ENCODE results near the gene MTA3. TPM values are rescaled to one million over a fixed set of nuclear protein-coding genes. Genes with fewer than 3 reads are reported as not detected.

Gene MTA3
- total RNA-seq, 1 donor: 34.1 TPM

- H3K4me3 ChIP-seq (ENCODE audit: low read depth, low read length): no peak overlapping the region
- no peak for DNase-seq (ENCODE audit: low read depth)
- TF ChIP-seq CTCF (IDR thresholded peaks at IDR 0.05; ENCODE audit: insufficient read depth, low read length): no peak
These were observed 128.6 kb downstream of the MTA3 start for GRCh38 chr2:42696987-42697386.

GRCh38 chr2:42698940-42699339 lies 130.5 kb downstream of the MTA3 start:
- DNase-seq (ENCODE audit: low read depth): no peak
- no peak for TF ChIP-seq CTCF (IDR thresholded peaks at IDR 0.05; ENCODE audit: insufficient read depth, low read length)
- no peak overlapping the region for H3K4me3 ChIP-seq (ENCODE audit: low read depth, low read length)

GRCh38 chr2:42706836-42707235 lies 138.4 kb downstream of the MTA3 start:
- no peak for TF ChIP-seq CTCF (IDR thresholded peaks at IDR 0.05; ENCODE audit: insufficient read depth, low read length)
- no peak overlapping the region for H3K4me3 ChIP-seq (ENCODE audit: low read depth, low read length)
- DNase-seq (ENCODE audit: low read depth): no peak

- DNase-seq (ENCODE audit: low read depth): no peak
- H3K4me3 ChIP-seq (ENCODE audit: low read depth, low read length): no peak overlapping the region
- TF ChIP-seq CTCF (IDR thresholded peaks at IDR 0.05; ENCODE audit: insufficient read depth, low read length): no peak
These were observed 139.7 kb downstream of the MTA3 start for GRCh38 chr2:42708179-42708578.

- H3K4me3 ChIP-seq (ENCODE audit: low read depth, low read length): no peak overlapping the region
- DNase-seq (ENCODE audit: low read depth): no peak
- no peak for TF ChIP-seq CTCF (IDR thresholded peaks at IDR 0.05; ENCODE audit: insufficient read depth, low read length)
These were observed 143.5 kb downstream of the MTA3 start for GRCh38 chr2:42711896-42712295.

- DNase-seq (ENCODE audit: low read depth): no peak
These were observed 144.5 kb downstream of the MTA3 start for GRCh38 chr2:42712934-42713333.

More at GRCh38 chr2:42712934-42713333, 144.5 kb downstream of the MTA3 start:
- TF ChIP-seq CTCF (IDR thresholded peaks at IDR 0.05; ENCODE audit: insufficient read depth, low read length): no peak
- H3K4me3 ChIP-seq (ENCODE audit: low read depth, low read length): no peak overlapping the region
